Measurements from ENCODE around the gene SCAF11.
"Not testable (repeated sequence)": the region's sequence is repeated elsewhere in the genome, so short reads cannot be mapped to it uniquely, and the experiment has no call there.

SCAF11 gene, protein sequence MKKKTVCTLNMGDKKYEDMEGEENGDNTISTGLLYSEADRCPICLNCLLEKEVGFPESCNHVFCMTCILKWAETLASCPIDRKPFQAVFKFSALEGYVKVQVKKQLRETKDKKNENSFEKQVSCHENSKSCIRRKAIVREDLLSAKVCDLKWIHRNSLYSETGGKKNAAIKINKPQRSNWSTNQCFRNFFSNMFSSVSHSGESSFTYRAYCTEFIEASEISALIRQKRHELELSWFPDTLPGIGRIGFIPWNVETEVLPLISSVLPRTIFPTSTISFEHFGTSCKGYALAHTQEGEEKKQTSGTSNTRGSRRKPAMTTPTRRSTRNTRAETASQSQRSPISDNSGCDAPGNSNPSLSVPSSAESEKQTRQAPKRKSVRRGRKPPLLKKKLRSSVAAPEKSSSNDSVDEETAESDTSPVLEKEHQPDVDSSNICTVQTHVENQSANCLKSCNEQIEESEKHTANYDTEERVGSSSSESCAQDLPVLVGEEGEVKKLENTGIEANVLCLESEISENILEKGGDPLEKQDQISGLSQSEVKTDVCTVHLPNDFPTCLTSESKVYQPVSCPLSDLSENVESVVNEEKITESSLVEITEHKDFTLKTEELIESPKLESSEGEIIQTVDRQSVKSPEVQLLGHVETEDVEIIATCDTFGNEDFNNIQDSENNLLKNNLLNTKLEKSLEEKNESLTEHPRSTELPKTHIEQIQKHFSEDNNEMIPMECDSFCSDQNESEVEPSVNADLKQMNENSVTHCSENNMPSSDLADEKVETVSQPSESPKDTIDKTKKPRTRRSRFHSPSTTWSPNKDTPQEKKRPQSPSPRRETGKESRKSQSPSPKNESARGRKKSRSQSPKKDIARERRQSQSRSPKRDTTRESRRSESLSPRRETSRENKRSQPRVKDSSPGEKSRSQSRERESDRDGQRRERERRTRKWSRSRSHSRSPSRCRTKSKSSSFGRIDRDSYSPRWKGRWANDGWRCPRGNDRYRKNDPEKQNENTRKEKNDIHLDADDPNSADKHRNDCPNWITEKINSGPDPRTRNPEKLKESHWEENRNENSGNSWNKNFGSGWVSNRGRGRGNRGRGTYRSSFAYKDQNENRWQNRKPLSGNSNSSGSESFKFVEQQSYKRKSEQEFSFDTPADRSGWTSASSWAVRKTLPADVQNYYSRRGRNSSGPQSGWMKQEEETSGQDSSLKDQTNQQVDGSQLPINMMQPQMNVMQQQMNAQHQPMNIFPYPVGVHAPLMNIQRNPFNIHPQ (N-terminal part only)

DNA sequence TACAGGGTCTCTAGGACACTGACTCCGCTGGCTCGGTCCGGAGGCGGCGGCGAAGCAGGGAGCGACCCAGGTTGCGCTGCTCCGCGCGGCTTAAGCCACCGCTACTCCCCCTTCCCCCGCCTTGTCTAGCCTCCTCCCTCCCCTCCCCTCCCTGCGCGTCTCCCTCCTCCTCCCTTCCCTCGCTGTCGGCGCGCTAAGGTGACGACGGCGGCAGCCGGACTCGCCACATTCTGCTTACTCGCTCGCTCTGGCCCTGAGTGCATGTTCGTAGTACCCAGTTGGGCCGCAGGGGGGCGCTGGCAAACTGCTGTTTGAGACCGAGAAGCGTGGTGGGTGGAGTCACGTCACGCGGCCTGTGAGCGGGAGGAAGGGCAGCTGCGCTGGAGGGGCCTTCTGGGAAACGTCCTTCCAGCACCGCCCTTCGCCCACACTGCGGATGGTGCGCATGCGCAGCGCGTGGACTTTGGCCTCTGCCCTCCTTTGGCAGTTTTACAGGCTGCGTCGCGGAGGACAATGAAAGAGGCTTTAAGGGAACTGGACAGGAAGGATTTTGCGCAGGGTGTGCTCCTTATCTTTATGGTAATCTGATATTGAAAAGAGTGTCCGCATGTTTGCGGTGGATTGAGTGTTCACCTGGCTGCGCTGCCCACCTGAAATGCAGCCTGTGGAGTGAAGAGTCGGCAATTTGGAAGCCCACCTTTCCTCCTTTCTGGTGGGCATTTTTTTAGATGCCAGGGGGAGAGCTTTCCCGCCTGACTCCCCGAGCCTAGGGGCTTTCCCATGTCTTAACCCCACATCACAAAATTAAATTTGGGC, at the start of gene SCAF11:
Gene SCAF11 (minus strand): TSS at position 107 of the 816 bp plus-strand sequence. CDS start 26,407 bp downstream, outside the sequence.
- DNase-seq = peak; percentile 98

- DNase-seq = peak; percentile 19
These were observed 46.7 kb upstream of the SCAF11 start for GRCh38 chr12:46037066-46037465.

DNA sequence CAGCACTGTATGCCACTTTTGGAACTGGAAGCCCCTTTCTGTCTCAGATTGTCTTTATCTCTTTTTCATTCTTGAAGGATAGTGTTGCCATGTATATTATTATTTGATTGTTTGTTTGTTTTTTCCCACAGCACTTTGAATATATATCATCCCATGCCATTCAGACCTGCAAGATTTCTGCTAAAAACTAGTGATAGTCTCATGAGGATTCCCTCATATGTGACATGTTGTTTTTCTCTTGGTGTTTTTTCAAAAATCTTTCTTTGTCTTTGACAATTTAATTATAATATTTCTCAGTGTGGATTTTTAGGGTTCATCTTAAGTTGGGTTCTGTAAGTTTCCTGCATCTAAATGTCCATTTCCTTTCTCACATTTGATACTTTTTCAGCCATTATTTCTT, 36.8 kb upstream of the SCAF11 start:
- no peak for DNase-seq

DNA sequence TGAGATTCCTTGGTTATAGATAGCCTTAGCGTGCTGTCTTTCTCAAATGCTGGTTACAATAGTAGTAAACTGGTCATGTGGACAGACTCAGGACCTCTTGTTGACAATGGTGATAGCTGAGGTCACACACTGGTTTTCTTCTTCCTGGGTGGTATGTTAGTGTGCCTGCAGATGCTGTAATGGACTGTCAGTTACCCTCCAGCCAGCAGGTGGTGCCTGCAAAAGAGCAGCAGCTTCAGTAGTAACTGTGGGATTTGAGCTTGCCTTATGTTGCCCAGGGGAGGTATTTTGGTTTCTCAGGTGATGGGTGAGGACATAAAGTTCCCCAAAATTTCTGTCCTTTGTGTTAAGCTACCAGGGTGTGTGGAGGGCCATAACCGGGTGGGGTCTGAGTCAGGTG, 33.7 kb upstream of the SCAF11 start:
- no peak for DNase-seq

- no peak for DNase-seq
These were observed 30.4 kb upstream of the SCAF11 start for GRCh38 chr12:46020768-46021167.

DNA sequence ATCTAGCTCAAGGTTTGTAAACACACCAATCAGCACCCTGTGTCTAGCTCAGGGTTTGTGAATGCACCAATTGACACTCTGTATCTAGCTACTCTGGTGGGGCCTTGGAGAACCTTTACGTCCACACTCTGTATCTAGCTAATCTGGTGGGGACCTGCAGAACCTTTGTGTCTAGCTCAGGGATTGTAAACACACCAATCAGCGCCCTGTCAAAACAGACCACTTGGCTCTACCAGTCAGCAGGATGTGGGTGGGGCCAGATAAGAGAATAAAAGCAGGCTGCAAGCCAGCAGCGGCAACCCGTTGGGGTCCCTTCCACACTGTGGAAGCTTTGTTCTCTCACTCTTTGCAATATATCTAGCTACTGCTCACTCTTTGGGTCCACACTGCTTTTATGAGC, 28.3 kb upstream of the SCAF11 start:
- not testable (repeated sequence) for DNase-seq

DNA sequence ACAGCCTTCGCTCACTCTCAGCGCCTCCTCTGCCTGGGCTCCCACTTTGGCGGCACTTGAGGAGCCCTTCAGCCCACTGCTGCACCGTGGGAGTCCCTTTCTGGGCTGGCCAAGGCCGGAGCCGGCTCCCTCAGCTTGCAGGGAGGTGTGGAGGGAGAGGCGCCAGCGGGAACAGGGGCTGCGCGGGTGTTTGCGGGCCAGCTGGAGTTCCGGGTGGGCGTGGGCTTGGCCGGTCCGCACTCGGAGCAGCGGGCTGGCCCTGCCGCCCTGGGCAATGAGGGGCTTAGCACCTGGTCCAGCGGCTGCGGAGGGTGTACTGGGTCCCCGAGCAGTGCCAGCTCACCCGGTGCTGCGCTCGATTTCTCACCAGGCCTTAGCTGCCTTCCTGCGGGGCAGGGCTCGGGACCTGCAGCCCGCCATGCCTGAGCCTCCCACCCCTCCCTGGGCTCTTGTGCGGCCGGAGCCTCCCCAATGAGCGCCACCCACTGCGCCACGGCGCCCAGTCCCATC, 27.5 kb upstream of the SCAF11 start:
- not testable (repeated sequence) for DNase-seq

DNA sequence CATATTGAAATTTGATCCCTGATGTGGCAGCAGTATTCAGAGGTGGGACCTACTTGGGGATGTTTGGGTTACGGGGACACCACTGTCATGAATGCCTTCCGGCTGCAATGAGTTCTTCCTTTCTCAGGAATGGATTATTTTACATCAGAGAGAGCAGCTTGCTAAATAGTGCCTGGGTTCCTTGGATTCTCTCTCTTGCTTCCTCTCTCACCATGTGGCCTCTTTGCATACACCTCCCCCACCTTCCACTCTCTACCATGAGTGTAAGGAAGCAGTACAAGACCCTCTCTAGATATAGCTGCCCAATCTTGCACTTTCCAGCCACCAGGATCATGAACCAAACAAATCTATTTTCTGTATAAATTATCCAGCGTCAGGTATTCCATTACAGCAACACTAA, 15.4 kb upstream of the SCAF11 start:
- no peak for DNase-seq

DNA sequence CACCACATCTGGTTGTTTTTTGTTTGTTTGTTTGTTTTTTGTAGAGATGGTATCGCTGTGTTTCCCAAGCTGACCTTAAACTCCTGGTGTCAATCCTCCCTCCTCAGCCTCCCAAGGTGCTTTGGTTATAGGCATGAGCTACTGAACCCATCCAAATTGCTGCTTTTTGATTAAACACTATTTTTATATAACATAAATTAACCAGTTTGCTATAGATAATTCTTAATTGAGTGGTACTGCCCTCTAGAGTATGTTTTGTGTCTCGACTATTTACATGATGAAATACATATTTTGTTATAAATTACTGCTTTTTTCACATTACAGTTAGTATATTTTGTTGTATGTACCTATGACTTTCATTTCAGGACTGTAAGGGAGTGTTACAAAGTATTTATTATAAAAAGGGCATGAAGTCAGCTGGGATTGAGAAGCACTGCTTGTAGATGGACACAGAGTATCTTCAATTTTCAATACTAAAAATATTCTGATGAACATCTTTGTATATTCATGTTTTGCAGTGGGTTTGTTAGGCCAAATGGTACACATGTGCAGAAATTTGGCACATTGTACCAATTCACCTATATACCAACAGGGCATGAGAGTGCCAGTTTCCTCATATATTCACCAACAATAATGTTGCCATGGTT, 14.9 kb upstream of the SCAF11 start:
- no peak for DNase-seq

- no peak for DNase-seq
These were observed 14.3 kb upstream of the SCAF11 start for GRCh38 chr12:46004715-46005114.

GRCh38 chr12:46000076-46000475, 9.7 kb upstream of the SCAF11 start:
- DNase-seq = not testable (repeated sequence)

DNA sequence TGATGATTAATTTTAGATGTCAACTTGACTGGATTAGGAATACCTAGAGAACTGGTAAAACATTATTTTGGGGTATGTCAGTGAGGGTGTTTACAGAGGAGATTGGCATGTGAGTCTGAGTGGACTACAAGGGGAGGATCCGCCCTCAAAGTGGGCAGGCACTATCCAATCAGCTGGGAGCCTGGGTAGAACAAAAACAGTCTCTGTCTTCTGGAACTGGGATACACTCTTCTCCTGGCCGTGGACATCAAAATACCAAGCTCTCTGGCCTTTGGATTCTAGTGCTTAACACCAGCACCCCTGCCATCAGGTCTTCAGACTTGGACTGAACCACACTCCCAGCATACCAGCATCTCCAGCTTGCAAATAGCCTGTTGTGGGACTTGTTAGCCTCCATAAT, 4.4 kb upstream of the SCAF11 start:
- no peak for DNase-seq

DNA sequence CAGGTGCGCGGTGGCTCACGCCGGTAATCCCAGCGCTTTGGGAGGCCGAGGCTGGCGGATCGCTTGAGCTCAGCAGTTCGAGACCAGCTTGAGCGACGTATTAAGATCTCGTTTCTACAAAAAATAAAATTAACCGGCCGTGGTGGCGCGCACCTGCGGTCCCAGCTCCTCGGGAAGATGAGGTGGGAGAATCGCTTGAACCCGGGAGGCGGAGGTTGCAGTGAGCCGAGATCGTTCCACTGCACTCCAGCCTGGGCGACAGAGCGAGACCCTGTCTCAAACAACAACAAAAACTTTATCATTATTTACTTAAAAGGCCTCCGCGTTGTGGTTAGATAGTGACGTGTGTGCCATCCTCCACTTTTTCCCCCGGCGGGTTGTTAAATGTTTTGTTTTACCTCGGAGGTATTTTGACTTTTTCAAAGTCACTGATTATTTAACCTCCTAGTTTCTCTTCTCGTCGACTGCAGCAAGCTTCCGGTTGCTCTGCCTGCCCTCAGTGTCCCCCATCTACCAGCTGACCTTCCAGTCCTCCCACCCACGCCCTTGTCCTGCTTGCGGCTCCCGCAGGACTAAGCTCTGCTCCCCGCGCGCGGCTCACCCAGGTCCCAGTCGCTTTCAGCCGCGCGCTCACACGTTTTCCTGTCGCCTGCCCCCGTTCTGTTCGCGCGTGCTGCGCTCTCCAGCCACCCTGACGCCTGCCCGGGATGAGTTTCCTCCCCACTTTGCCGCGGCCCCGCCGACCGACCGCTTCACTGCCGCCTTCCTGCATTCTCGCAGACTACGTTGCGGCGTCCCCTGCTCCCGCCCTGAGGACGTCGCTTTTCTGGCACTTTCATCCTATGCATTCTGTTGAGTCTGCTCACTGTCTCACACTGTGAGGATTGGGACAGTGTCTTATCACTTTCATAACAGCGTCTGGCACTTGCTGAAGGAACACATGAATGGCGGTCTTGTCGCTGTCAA, 1.2 kb upstream of the SCAF11 start:
- peak; percentile 66 for DNase-seq

- peak; percentile 32 for DNase-seq
These were observed 480 bp downstream of the SCAF11 start for GRCh38 chr12:45989721-45990467.

DNA sequence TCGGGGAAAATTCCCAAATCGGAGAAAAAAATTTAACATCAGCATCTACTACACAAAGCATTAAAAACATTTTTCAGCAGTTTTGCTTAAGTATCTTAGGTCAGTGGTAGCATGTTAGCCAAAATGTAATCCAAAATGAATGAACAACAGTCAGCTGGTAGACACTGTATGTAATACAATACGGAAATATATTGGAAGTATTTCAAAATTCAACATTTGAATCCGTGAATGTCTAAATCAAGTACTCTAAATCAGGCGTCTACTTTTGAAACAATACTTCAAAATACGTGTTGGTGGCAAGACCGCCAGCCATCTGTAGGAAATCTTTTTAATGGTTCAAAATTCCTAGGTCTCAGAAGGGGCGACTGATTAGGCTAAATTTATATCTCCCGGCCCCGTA, 1.1 kb downstream of the SCAF11 start:
- DNase-seq = no peak

DNA sequence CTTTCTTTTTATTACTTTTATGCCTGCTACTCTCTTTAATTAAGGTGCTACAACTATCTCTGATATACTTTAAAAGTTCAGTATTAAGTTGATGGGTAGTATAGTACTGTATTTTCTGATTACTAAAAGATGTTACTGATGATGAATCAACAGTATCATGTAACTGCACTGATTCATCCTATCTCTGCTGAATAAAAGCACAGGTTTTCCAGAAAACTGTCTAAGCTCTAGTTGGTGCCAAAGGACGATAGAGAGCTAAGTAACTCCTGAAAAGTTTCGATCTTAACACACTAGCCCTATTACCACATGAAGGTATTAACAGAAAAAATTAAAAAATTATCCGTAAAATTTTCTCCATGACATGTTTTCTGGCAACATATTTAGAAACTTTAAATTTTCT, 2.1 kb downstream of the SCAF11 start:
- DNase-seq = no peak

GRCh38 chr12:45987340-45987727, 3.0 kb downstream of the SCAF11 start:
- DNase-seq = no peak

DNA sequence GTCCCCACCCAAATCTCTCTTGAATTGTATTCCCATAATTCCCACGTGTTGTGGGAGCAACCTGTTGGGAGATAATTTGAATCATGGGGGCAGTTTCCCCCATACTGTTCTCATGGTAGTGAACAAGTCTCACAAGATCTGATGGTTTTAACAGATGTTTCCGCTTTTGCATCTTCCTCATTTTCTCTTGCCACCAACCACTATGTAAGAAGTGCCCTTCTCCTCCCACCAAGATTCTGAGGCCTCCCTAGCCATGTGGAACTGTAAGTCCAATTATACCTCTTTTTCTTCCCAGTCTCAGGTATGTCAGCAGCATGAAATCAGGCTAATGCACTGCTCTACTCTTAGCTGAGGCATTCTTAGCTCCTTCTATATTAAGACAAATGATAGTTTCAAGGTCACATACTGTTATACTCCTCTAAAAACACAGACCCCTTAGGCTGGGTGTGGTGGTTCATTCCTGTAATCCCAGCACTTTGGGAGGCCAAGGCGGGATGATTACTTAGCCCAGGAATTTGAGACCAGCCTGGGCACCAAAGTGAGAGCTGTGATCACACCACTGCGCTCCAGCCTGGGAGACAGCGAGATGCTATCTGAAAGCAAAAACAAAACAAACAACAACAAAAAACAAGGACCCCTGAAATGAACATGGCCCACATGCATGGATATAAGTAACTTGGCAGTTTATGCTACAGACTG, 3.6 kb downstream of the SCAF11 start:
- DNase-seq = no peak

Data from NCI-H748 treated with DMSO at 0.1 percent for 48 hours (cell line).